WTC11 (cell line): ENCODE results near the gene CUTC. TPM values are rescaled to one million over a fixed set of nuclear protein-coding genes. Genes with fewer than 3 reads are reported as not detected.

Experiments
- ATAC-seq: fragments of 200-7000 bp; cut with Tn5 transposase; 2 replicates; pipeline ENCODE4 v1.10.0; 2021; ENCODE audit warnings: mild to moderate bottlenecking, moderate library complexity
- CTCF ChIA-PET: fragments of 300-600 bp; sonication (Branson Sonifier 250); formaldehyde crosslinking; loops from one replicate; lab custom pipeline; 2021; ENCODE audit warnings: antibody characterized with exemption; lab: Charles Lee
- POLR2A ChIA-PET: fragments of 350-600 bp; sonication (Branson Sonifier 250); formaldehyde crosslinking; loops from one replicate; lab custom pipeline; 2021; ENCODE audit warnings: antibody characterized with exemption; lab: Charles Lee
- DNase-seq: peaks from one replicate; pipeline ENCODE4 v3.0.0; 2021; ENCODE audit warnings: low spot score
- H3K27ac Mint-ChIP-seq: 2 replicates; pipeline ENCODE4 v1.8.0; 2021; ENCODE audit warnings: mixed read lengths
- H3K27me3 Mint-ChIP-seq: 2 replicates; pipeline ENCODE4 v1.8.0; 2021; ENCODE audit warnings: low read depth, mild to moderate bottlenecking, moderate library complexity, mixed read lengths
- H3K36me3 Mint-ChIP-seq: 2 replicates; pipeline ENCODE4 v1.8.0; 2021; ENCODE audit warnings: mixed read lengths
- H3K4me1 Mint-ChIP-seq: 2 replicates; pipeline ENCODE4 v1.8.0; 2022; ENCODE audit warnings: mixed read lengths
- H3K4me3 Mint-ChIP-seq: 2 replicates; pipeline ENCODE4 v1.8.0; 2021; ENCODE audit warnings: mild to moderate bottlenecking, moderate library complexity, mixed read lengths
- H3K9me3 Mint-ChIP-seq: 2 replicates; pipeline ENCODE4 v1.8.0; 2021; ENCODE audit warnings: mixed read lengths
- ARID4B ChIP-seq: sonication (generic); formaldehyde crosslinking; IDR thresholded peaks from 2 replicates; pipeline ENCODE4 v1.8.0; 2023; ENCODE audit warnings: missing genetic modification reagents, mild to moderate bottlenecking, borderline replicate concordance
- ATF1 ChIP-seq: sonication (generic); formaldehyde crosslinking; IDR thresholded peaks from 2 replicates; pipeline ENCODE4 v1.8.1; 2023; ENCODE audit warnings: mild to moderate bottlenecking, moderate library complexity, missing genetic modification reagents
- ATF2 ChIP-seq: sonication (generic); formaldehyde crosslinking; IDR thresholded peaks from 2 replicates; pipeline ENCODE4 v1.8.1; 2022; ENCODE audit warnings: low read depth, missing genetic modification reagents, borderline replicate concordance
- CBFB ChIP-seq: sonication (generic); formaldehyde crosslinking; IDR thresholded peaks from 2 replicates; pipeline ENCODE4 v1.8.1; 2022; ENCODE audit warnings: mild to moderate bottlenecking, low read depth, missing genetic modification reagents
- E2F1 ChIP-seq: sonication (generic); formaldehyde crosslinking; IDR thresholded peaks from 2 replicates; pipeline ENCODE4 v1.8.0; 2022; ENCODE audit warnings: mild to moderate bottlenecking, missing genetic modification reagents
- E2F4 ChIP-seq: sonication (generic); formaldehyde crosslinking; IDR thresholded peaks from 2 replicates; pipeline ENCODE4 v1.8.1; 2022; ENCODE audit warnings: low read depth, mild to moderate bottlenecking, moderate library complexity, missing genetic modification reagents, borderline replicate concordance
- EMX1 ChIP-seq: fragments of 250-450 bp; sonication (Bioruptor Pico); IDR thresholded peaks from 2 replicates; pipeline ENCODE4 v1.8.0; 2021; ENCODE audit warnings: mild to moderate bottlenecking
- FOXK1 ChIP-seq: sonication (generic); formaldehyde crosslinking; IDR thresholded peaks from 2 replicates; pipeline ENCODE4 v1.8.0; 2022; ENCODE audit warnings: mild to moderate bottlenecking, moderate library complexity, missing genetic modification reagents
- GRHL2 ChIP-seq: fragments of 250-450 bp; sonication (Bioruptor Pico); IDR thresholded peaks from 2 replicates; pipeline ENCODE4 v1.8.0; 2022; ENCODE audit warnings: mild to moderate bottlenecking, moderate library complexity; ENCODE audit not compliant: insufficient replicate concordance, severe bottlenecking
- GTF2I ChIP-seq: fragments of 250-450 bp; sonication (Bioruptor Pico); conservative IDR thresholded peaks from 2 replicates; pipeline ENCODE4 v1.4.0; 2021; ENCODE audit warnings: mild to moderate bottlenecking
- HMGXB4 ChIP-seq: sonication (generic); formaldehyde crosslinking; IDR thresholded peaks from 2 replicates; pipeline ENCODE4 v1.8.1; 2023; ENCODE audit warnings: mild to moderate bottlenecking, moderate library complexity, missing genetic modification reagents
- IRF1 ChIP-seq: sonication (generic); formaldehyde crosslinking; IDR thresholded peaks from 2 replicates; pipeline ENCODE4 v1.8.0; 2023; ENCODE audit warnings: missing genetic modification reagents
- JAZF1 ChIP-seq: fragments of 250-450 bp; sonication (Bioruptor Pico); IDR thresholded peaks from 2 replicates; pipeline ENCODE4 v1.9.0; 2021; ENCODE audit warnings: moderate library complexity, mild to moderate bottlenecking, inconsistent platforms
- KAT7 ChIP-seq: sonication (generic); formaldehyde crosslinking; IDR thresholded peaks from 2 replicates; pipeline ENCODE4 v1.8.1; 2023; ENCODE audit warnings: missing genetic modification reagents, mild to moderate bottlenecking, borderline replicate concordance
- MXD4 ChIP-seq: fragments of 250-450 bp; sonication (Bioruptor Pico); IDR thresholded peaks from 2 replicates; pipeline ENCODE4 v1.8.0; 2021; ENCODE audit warnings: mild to moderate bottlenecking, moderate library complexity, borderline replicate concordance
- NR2C2 ChIP-seq: sonication (generic); formaldehyde crosslinking; IDR thresholded peaks from 2 replicates; pipeline ENCODE4 v1.8.0; 2022; ENCODE audit warnings: mild to moderate bottlenecking, missing genetic modification reagents
- PREB ChIP-seq: sonication (generic); formaldehyde crosslinking; IDR thresholded peaks from 2 replicates; pipeline ENCODE4 v1.8.1; 2022; ENCODE audit warnings: mild to moderate bottlenecking, missing genetic modification reagents, moderate library complexity, borderline replicate concordance
- RELA ChIP-seq: sonication (generic); formaldehyde crosslinking; IDR thresholded peaks from 2 replicates; pipeline ENCODE4 v1.8.1; 2022; ENCODE audit warnings: missing genetic modification reagents, mild to moderate bottlenecking, borderline replicate concordance
- SMAD3 ChIP-seq: sonication (generic); formaldehyde crosslinking; IDR thresholded peaks from 2 replicates; pipeline ENCODE4 v1.8.0; 2022; ENCODE audit warnings: missing genetic modification reagents, mild to moderate bottlenecking, borderline replicate concordance
- SMAD4 ChIP-seq: sonication (generic); formaldehyde crosslinking; IDR thresholded peaks from 2 replicates; pipeline ENCODE4 v1.8.0; 2022; ENCODE audit warnings: mild to moderate bottlenecking, missing genetic modification reagents
- SP1 ChIP-seq: sonication (generic); formaldehyde crosslinking; conservative IDR thresholded peaks from 2 replicates; pipeline ENCODE4 v1.8.1; 2022; ENCODE audit warnings: missing genetic modification reagents
- TEAD1 ChIP-seq: sonication (generic); formaldehyde crosslinking; IDR thresholded peaks from 2 replicates; pipeline ENCODE4 v1.8.0; 2022; ENCODE audit warnings: mild to moderate bottlenecking, missing genetic modification reagents
- TP53 ChIP-seq: sonication (generic); formaldehyde crosslinking; IDR thresholded peaks from 2 replicates; pipeline ENCODE4 v1.8.1; 2023; ENCODE audit warnings: mild to moderate bottlenecking, missing genetic modification reagents
- ZNF396 ChIP-seq: fragments of 250-450 bp; sonication (Bioruptor Pico); IDR thresholded peaks from 2 replicates; pipeline ENCODE4 v1.8.0; 2021; ENCODE audit warnings: mild to moderate bottlenecking, moderate library complexity, borderline replicate concordance
- ZNF423 ChIP-seq: fragments of 250-450 bp; sonication (Bioruptor Pico); IDR thresholded peaks from 2 replicates; pipeline ENCODE4 v2.1.2; 2022; ENCODE audit warnings: mild to moderate bottlenecking, moderate library complexity
- total RNA-seq: library from RNA; stranded (reverse); gene quantifications from 3 replicates; pipeline ENCODE4 v1.2.3, GENCODE V29; 2021

The CUTC gene
- total RNA-seq, 1 experiment from 2014 or later = 28.6 TPM

GRCh38 chr10:99689461-99689860 is 42.6 kb upstream of the CUTC start:
- ChIA-PET POLR2A (no interaction called here), CTCF (no interaction called here)
- H3K4me1 Mint-ChIP-seq = no peaks in the 10 kb centered on the region
- peaks cover 3% of the 10 kb centered on the region for H3K36me3 Mint-ChIP-seq
- no peak overlapping the region for H3K27ac Mint-ChIP-seq
- no peak for TF ChIP-seq EMX1
- no peak for TF ChIP-seq RELA (CRISPR knock-in tag)
- no peak for TF ChIP-seq FOXK1 (CRISPR knock-in tag)
- no peak for TF ChIP-seq MXD4 (CRISPR knock-in tag)
- TF ChIP-seq TP53 (CRISPR knock-in tag) = no peak
- TF ChIP-seq SMAD3 (CRISPR knock-in tag) = no peak
- TF ChIP-seq JAZF1 (CRISPR knock-in tag) = no peak
- TF ChIP-seq SMAD4 = no peak
- TF ChIP-seq ARID4B = no peak
- no peak for TF ChIP-seq HMGXB4 (CRISPR knock-in tag)
- TF ChIP-seq ZNF396 (CRISPR knock-in tag) = no peak
- H3K27me3 Mint-ChIP-seq = no peaks in the 10 kb centered on the region
- ATAC-seq = no peak
- DNase-seq = no peak
- no peaks in the 10 kb centered on the region for H3K9me3 Mint-ChIP-seq
- H3K4me3 Mint-ChIP-seq = no peak overlapping the region

- Mint-ChIP-seq H3K4me3 (no peak overlapping the region), H3K4me1 (no peaks in the 10 kb centered on the region), H3K36me3 (peaks cover 16% of the 10 kb centered on the region), H3K27me3 (no peaks in the 10 kb centered on the region), H3K9me3 (no peaks in the 10 kb centered on the region), H3K27ac (no peak overlapping the region)
- ChIA-PET POLR2A (no interaction called here), CTCF (no interaction called here)
- ATAC-seq = no peak
- no peak for DNase-seq
- no peak for TF ChIP-seq ZNF423 (CRISPR knock-in tag)
- TF ChIP-seq GRHL2 (CRISPR knock-in tag) = no peak
- no peak for TF ChIP-seq ATF2 (CRISPR knock-in tag)
- no peak for TF ChIP-seq KAT7 (CRISPR knock-in tag)
- no peak for TF ChIP-seq NR2C2
- TF ChIP-seq CBFB = no peak
- TF ChIP-seq E2F1 (CRISPR knock-in tag) = no peak
- TF ChIP-seq GTF2I = no peak
- TF ChIP-seq TEAD1 (CRISPR knock-in tag) = no peak
- TF ChIP-seq IRF1 = no peak
- TF ChIP-seq PREB (CRISPR knock-in tag) = no peak
- TF ChIP-seq SP1 = no peak
- TF ChIP-seq JAZF1 (CRISPR knock-in tag) = no peak
- no peak for TF ChIP-seq ATF1
- no peak for TF ChIP-seq E2F4 (CRISPR knock-in tag)
These were observed 38.0 kb upstream of the CUTC start for GRCh38 chr10:99693933-99694583.
